Measurements from ENCODE around the gene ACSS3.
A peak's percentile ranks its signal among the peaks of the same experiment; 100 is the strongest.

ACSS3 gene

GRCh38 chr12:81208187-81208911, 130.5 kb downstream of the ACSS3 start:
- TF ChIP-seq REST (IDR thresholded peaks at IDR 0.05; ENCODE audit: low read depth), result no peak
- peak; percentile 49; the same call in 1 of the 2 replicates for TF ChIP-seq NFIC (IDR thresholded peaks at IDR 0.05)

DNA sequence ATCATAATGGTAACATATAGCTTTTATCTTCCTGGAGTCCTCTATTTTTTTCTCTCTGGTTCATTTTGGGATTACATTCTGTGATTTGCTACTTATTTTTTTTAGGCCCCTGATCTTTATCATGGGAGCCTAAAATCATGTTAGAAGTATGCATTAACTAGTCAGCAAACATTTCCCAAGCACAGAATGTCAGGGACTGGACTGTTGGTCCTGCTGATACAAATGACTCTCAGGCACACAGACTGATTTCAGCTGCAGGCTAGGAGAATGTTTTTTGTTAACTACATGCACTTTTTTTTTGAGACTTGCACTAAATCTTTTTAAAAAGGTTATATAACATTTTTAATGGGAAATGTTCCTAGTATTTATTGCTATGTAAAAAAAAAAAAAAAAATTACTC, 131.1 kb downstream of the ACSS3 start:
- TF ChIP-seq ZBTB7A (IDR thresholded peaks at IDR 0.05; ENCODE audit: low read depth) (no peak), EGR1 (IDR thresholded peaks at IDR 0.05) (no peak), FOXM1 (IDR thresholded peaks at IDR 0.05; ENCODE audit: borderline replicate concordance, low read depth) (no peak), RAD21 (IDR thresholded peaks at IDR 0.05; ENCODE audit: low read depth) (no peak), NFIC (IDR thresholded peaks at IDR 0.05) (no peak), TAF1 (IDR thresholded peaks at IDR 0.05; ENCODE audit: low read depth) (no peak), TEAD4 (IDR thresholded peaks at IDR 0.05) (no peak), EP300 (IDR thresholded peaks at IDR 0.05; ENCODE audit: borderline replicate concordance) (no peak), TCF12 (IDR thresholded peaks at IDR 0.05; ENCODE audit: low read depth) (no peak), YY1 (IDR thresholded peaks at IDR 0.05; ENCODE audit: low read depth) (no peak), CREB1 (IDR thresholded peaks at IDR 0.05; ENCODE audit: low read depth) (no peak), CEBPB (IDR thresholded peaks at IDR 0.05) (no peak), USF1 (IDR thresholded peaks at IDR 0.05) (no peak), REST (IDR thresholded peaks at IDR 0.05; ENCODE audit: low read depth) (no peak)
- TF ChIP-seq, protein P1, sequence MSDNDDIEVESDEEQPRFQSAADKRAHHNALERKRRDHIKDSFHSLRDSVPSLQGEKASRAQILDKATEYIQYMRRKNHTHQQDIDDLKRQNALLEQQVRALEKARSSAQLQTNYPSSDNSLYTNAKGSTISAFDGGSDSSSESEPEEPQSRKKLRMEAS (IDR thresholded peaks at IDR 0.05), result no peak

- TF ChIP-seq TEAD4 (IDR thresholded peaks at IDR 0.05), result 0 out of 2 replicates have a peak, but pooled peaks have one; percentile 9
- peak; percentile 48; the same call in 1 of the 2 replicates for TF ChIP-seq TCF12 (IDR thresholded peaks at IDR 0.05; ENCODE audit: low read depth)
- 0 out of 2 replicates have a peak, but pooled peaks have one; percentile 17 for TF ChIP-seq YY1 (IDR thresholded peaks at IDR 0.05; ENCODE audit: low read depth)
- peak; percentile 84 for TF ChIP-seq NFIC (IDR thresholded peaks at IDR 0.05)
Measured at GRCh38 chr12:81209772-81210225, 131.9 kb downstream of the ACSS3 start.

- TF ChIP-seq, protein P1 (IDR thresholded peaks at IDR 0.05), result no peak
- TF ChIP-seq FOXM1 (IDR thresholded peaks at IDR 0.05; ENCODE audit: borderline replicate concordance, low read depth), result no peak
- TF ChIP-seq TEAD4 (IDR thresholded peaks at IDR 0.05), result no peak
- TF ChIP-seq YY1 (IDR thresholded peaks at IDR 0.05; ENCODE audit: low read depth), result no peak
- TF ChIP-seq TCF12 (IDR thresholded peaks at IDR 0.05; ENCODE audit: low read depth), result no peak
- no peak for TF ChIP-seq USF1 (IDR thresholded peaks at IDR 0.05)
- TF ChIP-seq EGR1 (IDR thresholded peaks at IDR 0.05), result no peak
- TF ChIP-seq NFIC (IDR thresholded peaks at IDR 0.05), result no peak
- no peak for TF ChIP-seq ZBTB7A (IDR thresholded peaks at IDR 0.05; ENCODE audit: low read depth)
- TF ChIP-seq CREB1 (IDR thresholded peaks at IDR 0.05; ENCODE audit: low read depth), result no peak
- TF ChIP-seq EP300 (IDR thresholded peaks at IDR 0.05; ENCODE audit: borderline replicate concordance), result no peak
- no peak for TF ChIP-seq CEBPB (IDR thresholded peaks at IDR 0.05)
- TF ChIP-seq TAF1 (IDR thresholded peaks at IDR 0.05; ENCODE audit: low read depth), result no peak
- TF ChIP-seq REST (IDR thresholded peaks at IDR 0.05; ENCODE audit: low read depth), result no peak
- no peak for TF ChIP-seq RAD21 (IDR thresholded peaks at IDR 0.05; ENCODE audit: low read depth)
Measured at GRCh38 chr12:81211306-81211705, 133.4 kb downstream of the ACSS3 start.

Measured in Ishikawa (cell line).